GM10266 (cell line): ENCODE results near the gene DNASE2.
"Not testable (repeated sequence)": the region's sequence is repeated elsewhere in the genome, so short reads cannot be mapped to it uniquely, and the experiment has no call there.

ENCODE experiments used
- DNase-seq: peaks from one replicate; pipeline ENCODE4 v3.0.0; 2012; ENCODE audit errors: extremely low spot score
- TF ChIP-seq, protein P1 (sequence below): IDR thresholded peaks from 2 replicates; pipeline ENCODE4 v1.5.1; 2012; ENCODE audit warnings: mild to moderate bottlenecking, low read depth; ENCODE audit not compliant: control insufficient read depth, insufficient read depth; ENCODE audit errors: missing control alignments

Gene DNASE2

DNA sequence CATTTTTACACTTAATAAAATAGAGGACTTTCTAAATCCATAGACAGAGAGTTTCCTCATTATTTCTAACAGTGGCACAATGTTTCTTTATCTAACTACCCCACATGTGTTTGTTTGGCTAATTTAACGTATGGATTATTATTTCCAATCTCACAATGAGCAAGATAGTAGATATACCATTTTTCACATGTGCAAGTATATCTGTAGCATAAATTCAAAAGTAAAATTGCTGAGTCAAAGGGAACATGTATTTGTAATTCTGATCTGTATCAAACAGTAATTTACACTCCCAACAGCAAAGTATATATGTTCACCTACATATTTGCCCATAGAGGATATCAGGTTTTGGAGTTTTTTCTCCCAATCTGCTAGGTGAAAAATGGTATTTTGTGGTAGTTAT, 24.6 kb downstream of the DNASE2 start:
- TF ChIP-seq, protein P1, sequence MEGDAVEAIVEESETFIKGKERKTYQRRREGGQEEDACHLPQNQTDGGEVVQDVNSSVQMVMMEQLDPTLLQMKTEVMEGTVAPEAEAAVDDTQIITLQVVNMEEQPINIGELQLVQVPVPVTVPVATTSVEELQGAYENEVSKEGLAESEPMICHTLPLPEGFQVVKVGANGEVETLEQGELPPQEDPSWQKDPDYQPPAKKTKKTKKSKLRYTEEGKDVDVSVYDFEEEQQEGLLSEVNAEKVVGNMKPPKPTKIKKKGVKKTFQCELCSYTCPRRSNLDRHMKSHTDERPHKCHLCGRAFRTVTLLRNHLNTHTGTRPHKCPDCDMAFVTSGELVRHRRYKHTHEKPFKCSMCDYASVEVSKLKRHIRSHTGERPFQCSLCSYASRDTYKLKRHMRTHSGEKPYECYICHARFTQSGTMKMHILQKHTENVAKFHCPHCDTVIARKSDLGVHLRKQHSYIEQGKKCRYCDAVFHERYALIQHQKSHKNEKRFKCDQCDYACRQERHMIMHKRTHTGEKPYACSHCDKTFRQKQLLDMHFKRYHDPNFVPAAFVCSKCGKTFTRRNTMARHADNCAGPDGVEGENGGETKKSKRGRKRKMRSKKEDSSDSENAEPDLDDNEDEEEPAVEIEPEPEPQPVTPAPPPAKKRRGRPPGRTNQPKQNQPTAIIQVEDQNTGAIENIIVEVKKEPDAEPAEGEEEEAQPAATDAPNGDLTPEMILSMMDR, result no peak
- DNase-seq, result no peak

DNA sequence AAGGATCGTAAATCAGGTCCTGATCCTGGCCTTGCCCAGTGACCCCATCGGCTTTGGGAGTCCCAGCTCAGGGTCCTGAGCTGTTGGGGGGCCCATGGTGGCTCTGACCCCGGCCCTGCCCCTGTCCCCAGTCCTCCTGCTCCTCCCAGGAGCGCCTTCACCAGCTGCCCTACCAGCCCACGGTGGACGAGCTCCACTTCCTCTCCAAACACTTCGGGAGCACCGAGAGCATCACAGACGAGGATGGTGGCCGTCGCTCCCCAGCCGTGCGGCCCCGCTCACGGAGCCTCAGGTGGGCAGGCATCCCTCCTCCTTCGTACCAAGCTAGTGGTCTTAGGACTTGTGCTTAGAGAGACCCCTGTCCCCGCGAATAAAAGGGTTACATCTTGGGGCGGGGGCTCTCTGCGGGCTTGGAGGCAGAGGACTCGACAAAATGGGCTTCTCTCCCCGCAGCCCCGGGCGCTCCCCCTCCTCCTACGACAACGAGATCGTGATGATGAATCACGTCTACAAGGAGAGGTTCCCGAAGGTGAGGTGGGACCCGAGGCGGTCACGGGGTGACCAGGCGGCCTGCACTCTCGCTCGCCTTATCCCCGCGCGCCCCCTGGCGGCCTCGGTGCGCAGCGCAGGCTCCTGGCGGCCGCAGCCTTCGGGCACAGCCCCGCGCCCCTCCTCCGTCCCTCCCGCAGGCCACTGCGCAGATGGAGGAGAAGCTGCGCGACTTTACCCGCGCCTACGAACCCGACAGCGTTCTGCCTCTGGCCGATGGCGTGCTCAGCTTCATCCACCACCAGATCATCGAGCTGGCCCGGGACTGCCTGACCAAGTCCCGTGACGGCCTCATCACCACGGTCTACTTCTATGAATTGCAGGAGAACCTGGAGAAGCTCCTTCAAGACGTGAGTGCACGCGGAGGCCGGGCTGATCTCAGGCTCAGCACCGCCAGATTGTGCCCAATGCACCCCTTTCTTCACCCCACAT, 33.8 kb downstream of the DNASE2 start:
- DNase-seq, result peak; percentile 92
- TF ChIP-seq, protein P1, result peak; percentile 100

DNA sequence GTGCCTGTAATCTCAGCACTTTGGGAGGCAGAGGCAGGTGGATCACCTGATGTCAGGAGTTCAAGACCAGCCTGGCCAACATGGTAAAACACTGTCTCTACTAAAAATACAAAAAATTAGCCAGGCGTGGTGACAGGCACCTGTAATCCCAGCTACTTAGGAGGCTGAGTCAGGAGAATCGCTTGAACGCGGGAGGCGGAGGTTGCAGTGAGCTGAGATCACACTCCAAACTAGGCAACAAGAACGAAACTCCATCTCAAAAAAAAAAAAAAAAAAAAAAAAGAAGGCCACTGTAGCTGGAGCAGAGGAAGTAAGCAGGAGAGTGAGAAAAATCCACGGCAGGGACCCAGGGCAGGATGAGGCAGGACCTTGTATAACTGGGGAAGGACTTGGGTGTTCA, 34.6 kb downstream of the DNASE2 start:
- DNase-seq, result not testable (repeated sequence)

DNA sequence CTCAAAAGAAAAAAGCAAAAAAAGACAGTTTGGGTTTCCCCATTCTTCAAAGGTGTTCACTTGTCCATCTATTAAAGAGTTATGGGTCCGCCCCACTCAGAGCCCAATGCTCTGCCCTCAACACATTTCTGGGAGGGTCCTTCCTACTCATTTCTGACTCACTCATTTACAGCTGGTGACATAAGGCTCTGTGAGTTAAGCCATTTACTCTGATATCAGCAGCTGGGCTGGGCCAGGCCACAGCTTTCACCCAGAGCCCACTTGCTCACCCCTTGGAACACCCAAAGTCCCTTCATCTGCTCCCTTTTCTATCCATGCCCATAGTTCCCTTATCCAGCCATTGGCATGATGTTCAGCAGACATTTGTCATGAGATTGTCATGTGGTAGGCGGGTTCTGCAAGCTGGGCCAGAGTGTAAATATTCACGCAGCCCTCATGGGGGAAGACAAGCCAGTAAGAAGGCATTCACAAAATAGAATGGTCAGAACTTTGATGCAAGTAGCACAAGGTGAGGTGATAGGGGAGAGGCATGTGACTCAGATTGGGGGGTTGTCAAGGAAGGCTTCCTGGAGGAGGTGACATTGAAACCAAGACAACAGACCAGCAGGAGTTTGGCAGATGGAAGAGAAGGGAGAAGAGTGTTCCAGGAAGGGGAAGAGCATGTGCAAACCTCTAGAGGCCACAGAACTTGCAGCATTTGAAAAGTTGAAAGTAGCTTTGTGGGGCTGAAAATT, 37.1 kb downstream of the DNASE2 start:
- no peak for DNase-seq
- TF ChIP-seq, protein P1, result no peak

DNA sequence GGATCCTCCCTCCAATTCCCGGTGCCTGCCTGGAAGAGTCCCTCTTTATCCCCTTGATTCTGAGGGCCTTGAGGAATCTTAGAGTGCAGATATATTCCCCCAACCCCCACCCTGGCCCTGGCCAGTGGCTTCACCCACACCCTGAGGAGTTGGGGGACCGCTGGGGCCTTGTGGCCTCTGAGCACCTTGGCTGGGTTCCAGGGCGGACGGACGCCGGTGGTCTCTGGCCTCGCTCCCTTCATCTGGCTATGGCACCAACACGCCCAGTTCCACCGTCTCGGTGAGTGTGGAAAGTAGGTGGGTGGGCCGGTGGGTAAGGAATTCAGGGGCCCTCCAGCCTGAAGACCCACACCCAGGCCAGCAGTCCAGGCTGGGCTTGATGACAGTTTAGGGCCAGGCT, 37.9 kb downstream of the DNASE2 start:
- no peak for DNase-seq
- TF ChIP-seq, protein P1, result no peak

DNA sequence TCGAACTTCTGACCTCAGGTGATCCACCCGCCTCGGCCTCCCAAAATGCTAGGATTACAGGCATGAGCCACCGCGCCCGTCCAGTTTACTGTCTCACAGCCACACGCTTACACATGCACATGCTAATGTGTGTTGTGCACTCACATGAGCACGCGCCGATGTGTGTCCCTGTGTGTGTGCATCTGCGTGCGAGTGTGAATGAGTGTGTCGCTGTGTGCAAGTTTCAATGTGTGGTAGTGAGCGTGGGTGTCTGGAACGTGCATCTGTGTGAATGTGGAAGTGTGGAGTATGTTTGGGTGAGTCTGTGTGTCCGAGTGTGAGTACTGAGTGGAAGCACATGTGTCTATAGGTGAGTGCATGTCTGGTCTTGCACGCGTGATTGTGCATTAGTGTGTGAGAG, 38.7 kb downstream of the DNASE2 start:
- TF ChIP-seq, protein P1, result no peak
- DNase-seq, result no peak

DNA sequence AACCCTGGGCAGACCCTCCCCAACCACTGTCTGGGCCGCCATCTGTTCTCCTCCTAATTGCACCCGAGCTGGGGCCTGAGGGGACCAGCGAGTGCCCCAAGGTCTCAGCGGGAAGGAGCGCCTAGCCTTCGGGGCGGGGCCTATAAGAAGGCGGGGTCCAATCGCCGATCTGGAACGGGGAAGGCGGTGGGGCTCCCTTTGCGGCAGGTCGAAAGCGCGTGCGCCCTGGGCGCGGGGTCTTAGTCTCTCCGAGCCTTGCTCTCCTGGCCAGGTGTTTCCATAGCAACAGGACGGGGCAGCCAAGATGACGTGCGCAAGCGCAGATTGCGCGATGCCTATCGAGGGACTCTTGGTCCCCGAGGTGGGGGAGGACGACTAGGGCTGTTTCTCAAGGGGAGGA, 40.2 kb downstream of the DNASE2 start:
- DNase-seq, result no peak
- TF ChIP-seq, protein P1, result no peak
